HG03280 (cell line): ENCODE results near the gene TTLL5.

Experiments used
- ATAC-seq: cut with Tn5 transposase; IDR thresholded peaks from one replicate; pipeline ENCODE4 v1.9.1; 2021; ENCODE audit warnings: mild to moderate bottlenecking, moderate library complexity; ENCODE audit not compliant: unreplicated experiment

Gene TTLL5

DNA sequence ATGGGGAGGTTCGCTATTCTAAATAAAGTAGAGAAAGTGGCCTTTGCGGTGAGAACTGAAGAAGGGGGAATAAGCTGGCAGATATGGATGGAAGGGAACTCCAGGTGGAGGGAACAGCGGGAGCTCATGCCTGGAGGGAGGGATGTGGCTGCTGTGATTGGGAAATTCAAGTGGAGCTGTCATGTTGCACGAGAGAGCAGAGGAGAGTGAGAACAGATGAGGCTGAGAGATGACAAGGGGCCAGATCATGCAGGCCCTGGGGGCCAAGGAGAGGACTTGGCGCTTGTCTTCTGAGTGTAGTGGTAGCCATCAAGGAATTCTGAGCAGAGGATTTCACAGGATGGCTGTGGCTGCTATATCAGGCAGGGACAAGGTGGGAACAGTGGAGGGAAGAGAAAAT lies 285.7 kb downstream of the TTLL5 start:
- ATAC-seq, result no peak

DNA sequence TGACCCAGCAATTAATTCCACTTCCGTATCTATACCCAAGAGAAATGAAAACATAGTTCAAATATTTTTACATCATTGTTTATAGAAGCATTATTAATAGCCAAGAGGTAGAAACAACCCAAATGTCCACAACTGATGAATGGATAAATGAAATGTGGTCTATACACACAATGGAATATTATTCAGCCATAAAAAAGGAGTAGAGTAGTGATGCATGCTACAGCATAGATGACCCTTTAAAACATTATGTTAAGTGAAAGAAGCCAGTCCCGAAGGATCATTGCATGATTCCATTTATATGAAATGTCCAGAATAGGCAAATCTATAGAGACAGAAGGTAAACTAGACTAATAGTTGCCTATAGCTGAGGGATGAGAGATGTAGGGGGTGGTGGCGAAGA lies 291.4 kb downstream of the TTLL5 start:
- ATAC-seq, result no peak

DNA sequence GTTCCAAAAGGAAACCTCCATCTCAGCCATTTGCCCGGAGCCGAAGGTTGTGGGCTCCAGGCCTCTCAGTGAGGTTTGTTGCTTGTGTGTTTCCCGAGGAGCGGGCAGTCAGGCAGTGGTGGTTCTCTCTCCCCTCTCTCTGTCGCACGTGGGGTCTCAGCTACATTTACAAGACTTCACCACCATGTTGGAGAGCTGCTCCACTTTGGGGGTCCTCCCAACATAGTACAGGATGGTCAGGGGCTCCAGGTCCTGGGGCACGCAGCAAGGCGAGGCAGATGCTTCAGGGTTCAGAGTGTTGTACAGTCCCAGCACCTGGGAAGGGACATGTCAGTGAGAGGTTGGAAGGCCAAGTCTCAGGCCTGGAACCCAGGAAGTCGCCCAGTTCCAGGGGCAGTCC lies 298.0 kb downstream of the TTLL5 start:
- no peak for ATAC-seq

DNA sequence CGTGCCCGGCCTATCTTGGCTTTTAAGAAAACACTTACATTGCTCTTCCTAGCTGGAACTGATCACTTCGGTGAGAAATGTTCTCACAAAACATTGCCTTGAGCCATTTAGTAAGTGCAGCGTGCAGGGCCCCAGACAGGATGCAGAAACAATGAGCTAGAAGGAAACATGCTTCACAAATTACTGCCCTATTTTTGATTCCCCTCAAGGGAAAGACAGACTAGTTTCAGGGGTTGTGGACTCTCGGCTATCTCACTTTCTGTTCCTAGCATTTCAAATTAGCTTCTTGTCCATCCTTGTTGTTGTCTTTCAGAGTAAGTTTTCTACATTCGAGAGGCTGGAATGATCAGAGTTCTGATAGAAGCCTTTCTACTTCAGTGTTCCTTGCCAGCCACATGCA lies 299.2 kb downstream of the TTLL5 start:
- ATAC-seq, result no peak

DNA sequence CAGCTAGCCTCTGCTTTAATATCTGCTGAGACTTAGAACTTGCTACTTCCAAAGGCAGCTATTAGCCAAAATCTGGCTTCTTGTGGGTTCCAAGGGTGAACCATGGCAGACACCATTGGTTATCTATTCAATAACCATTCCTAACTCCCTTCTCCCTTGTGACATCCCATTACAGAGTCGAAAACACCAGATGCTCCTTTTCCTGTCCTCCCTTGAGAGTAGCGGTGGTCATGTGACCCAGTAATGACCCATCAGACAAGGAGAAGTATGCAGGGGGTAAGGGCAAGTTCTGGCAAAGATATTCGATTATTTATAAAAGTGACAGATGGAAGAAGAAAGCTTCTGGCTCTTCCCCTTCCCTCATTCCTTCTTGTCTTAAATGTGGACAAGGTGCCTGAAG lies 300.6 kb downstream of the TTLL5 start:
- no peak for ATAC-seq

DNA sequence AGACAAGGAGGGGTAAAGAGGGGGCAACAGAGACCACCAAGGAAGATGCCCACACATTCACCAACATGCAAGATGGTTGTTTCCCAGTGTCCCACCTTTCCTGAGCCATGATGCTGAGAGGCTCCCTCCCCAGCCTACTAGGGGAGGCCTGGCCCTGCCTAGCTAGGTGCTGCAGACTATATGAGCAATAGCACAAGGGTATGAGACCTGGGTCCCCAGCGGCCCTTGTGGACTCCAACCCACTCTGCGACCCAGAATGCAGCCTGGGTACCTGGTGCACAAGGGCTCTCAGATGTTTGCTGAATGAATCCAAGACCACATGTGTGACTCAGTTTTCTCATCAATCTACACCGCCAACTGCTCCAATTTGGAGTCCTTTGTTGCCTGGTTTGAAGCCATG lies 306.8 kb downstream of the TTLL5 start:
- ATAC-seq, result no peak

DNA sequence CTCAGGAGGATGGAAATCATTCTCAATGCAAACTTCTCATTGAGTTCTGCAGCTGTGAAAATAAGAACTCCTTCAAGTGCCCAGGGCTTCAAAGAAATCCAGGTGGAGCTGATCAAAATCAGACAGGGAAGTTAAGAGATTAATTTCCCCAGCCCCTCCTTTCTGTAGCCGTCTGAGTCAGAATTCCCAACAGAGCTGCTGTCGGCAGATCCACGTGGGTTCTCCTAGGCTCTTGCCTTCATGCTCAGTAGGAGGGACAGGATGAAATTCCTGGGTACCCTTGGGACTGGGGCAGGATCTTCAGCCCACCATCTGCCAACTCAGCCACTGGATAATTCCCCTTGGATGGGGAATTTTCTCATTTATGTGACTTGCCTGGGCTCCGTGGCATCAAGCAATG lies 307.4 kb downstream of the TTLL5 start:
- ATAC-seq, result no peak

DNA sequence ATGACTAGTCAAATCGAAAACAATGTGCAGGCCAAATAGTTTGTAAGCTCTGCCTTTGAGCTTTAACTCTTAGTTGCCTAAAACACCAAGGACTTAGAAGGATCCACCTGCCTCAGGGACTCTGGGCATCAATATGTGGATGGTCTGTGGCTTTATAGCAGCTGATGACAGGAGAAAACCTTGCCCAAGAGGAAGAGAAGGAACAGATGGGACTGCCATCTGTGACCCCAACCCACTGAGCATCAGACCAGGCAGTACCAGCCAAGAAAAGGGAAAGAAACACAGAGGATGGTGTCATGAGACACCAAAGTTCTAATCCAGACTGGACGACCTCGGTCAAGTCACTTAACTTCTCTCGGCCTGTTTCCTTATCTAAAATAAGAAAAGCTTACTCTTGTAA lies 308.1 kb downstream of the TTLL5 start:
- ATAC-seq, result no peak

DNA sequence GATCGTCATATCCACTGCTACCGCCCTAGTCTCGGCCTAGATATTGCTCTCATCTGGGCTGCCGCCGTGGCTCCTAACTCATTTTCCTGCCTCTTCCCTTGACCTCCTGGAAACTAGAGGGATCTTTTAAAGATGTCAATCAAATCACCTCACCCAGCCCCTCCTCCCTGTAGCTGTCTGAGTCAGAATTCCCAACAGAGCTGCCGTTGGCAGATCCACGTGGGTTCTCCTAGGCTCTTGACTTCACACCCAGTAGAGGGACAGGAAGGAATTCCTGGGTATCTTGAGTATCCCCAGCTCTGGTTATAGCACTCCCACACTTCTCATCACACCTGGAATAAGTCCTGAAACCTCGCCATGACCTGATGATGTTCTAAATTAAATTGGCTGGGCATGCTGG lies 308.8 kb downstream of the TTLL5 start:
- ATAC-seq, result no peak

DNA sequence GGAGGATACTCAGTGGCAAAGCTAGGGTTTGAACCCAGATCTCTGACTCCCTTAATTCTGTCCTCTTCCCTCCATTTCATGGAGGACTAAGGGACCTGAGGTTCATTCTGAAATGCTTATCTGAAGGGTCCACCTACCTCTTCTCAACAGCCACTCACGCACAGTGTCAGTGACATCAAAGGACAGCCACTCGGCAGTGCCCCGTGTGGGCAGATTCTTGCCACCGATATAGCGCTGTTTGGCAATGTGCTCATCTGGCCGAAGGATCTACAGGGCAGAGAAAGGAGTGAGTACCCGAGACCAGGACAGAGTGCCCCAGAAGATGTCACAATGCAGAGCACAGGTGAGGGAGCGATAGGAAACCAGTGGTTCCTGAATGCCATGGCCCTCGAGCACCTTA lies 309.9 kb downstream of the TTLL5 start:
- no peak for ATAC-seq

DNA sequence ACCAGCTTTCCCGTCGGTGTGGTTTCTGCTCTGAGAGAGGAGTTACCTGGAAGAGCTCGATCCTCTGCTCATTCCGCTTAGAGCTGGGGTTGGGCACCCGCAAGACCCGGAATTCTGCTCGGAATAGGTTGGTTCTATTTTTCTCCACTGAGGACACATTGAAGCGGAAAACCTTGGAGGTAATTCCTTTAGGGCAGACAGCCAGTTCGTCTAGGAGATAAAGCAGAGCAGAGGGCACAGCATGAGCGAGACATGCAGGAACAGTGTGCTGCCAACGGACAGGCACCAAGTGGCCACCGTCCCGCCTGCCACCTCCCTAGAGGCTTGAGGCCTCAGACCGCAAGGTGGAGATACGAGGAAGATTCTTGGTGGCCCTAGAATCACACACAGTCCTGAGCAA lies 310.5 kb downstream of the TTLL5 start:
- ATAC-seq, result no peak

DNA sequence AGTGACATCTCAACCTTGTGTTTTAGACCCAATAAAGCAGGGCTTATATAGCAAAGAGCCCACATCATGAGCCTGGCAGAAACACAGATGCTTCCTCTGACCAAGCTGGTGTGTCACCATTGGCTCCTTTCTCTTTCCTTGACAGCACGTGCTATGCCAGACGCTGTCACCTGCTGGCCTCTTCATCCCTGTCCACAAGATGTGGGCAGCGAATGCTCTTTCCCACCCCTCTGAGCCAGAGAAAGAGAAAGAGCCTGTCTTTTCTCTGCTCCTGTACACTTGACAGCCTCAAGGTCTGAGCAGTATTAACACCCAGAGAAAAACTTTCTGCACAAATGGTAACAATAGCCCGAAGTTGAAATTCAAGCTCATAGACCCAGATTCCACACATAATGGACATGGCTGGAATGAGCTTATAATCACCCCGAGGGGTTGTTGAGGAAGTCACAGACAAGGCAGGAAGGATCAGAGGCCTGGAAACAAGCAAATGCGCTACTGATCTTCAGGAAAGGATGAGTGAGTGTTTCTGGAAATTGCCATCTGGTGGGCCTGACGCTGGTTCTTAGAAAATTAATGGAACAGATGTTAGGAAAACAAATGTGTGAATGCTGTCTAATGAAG lies 311.9 kb downstream of the TTLL5 start:
- ATAC-seq, result no peak

DNA sequence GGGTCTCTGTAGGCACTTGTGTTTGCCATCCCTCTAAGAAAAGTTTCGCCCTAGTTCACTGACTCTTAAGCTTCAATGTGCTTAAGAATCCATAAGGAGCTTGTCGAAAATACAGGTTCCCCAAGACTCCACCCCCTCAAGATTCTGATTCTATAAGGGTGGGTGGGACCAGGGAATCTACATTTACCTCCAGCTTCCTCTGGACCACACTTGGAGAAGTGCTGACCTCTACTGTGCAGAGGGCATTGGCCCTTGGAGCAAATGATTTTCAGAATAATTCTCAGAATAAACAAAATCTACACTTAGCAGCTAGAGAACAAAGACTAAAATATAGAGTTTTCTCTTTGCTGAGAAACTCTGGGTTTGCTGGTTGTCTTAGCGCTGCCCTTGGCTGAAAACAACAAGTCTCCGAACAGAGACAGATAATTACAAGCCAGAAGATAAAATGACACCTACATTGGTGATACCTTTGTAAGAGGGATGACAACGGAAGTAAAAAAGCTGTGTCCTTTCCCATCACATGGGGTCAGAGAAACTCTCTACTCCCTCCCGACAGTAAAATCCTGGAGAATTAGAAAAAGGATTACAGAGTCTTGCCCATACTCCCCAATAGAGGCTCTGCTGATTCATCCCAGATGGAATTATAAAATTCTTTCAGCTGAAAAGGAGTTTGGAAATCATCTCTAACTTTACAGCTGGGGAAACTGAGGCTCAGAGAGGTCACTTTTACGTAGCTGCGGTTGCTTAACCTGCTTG lies 316.0 kb downstream of the TTLL5 start:
- no peak for ATAC-seq

DNA sequence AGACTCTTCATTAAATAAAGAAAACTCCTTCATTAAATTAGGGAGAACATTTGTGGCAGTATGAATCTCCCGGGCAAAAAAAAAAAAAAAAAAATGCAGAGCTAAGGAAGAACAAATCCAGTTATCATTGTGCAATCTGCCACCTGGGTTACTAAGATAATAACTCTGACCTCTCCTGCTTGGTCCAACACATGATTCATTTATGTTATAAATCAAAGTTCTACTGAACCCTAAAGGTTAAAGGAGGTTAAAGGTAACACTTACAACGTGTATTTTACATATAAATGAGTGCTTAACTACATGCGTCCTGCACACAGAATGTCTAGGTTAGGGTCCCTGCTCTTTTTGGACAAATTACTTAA lies 316.5 kb downstream of the TTLL5 start:
- no peak for ATAC-seq

DNA sequence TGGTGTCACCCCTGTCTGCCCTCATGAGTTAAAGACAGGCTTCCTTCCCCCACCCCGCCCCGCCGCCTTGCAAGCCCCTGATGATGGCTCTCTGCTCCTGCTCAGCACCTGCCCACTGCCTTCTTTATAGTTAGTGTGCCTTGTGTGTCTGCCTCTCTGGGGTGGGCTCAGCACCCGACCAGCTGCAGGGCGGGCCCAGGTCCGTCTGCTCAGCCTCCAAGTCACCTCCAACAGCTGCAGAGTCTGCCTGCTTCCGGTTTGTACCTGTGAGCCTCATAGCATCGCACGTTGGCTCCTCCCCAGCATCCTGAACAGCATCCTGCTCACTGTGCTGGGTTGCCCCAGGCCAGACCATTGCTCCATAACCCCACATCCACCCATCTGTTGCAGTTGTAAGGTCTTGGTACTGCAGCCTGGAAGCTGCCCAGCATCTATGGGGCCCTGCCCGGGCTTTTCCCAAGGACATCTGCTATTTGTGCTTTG lies 317.2 kb downstream of the TTLL5 start:
- no peak for ATAC-seq

DNA sequence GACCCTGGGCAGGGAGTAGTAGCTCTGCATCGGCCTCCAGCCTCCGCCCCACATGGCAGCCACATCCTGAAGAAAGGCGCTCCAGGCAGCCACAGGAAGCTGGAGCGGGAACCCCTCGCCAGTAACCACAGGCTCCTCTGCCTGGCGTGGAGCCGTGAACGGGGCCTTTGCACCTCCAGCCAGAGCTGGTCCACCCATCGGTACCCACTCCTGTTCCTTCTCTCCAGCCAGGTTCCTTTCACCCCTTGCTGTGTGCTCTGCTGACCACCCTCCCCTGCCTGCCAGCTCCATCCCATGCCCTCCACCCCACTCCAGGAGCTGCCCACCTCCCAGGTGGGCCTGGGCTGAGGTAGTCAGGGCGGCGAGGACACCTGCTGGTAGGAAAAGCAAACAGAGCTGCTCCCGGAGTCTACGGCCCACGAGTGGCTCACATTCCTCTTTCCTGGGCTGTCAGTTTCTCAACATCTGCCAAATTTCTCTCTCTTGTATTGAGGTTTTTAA lies 318.1 kb downstream of the TTLL5 start:
- no peak for ATAC-seq

DNA sequence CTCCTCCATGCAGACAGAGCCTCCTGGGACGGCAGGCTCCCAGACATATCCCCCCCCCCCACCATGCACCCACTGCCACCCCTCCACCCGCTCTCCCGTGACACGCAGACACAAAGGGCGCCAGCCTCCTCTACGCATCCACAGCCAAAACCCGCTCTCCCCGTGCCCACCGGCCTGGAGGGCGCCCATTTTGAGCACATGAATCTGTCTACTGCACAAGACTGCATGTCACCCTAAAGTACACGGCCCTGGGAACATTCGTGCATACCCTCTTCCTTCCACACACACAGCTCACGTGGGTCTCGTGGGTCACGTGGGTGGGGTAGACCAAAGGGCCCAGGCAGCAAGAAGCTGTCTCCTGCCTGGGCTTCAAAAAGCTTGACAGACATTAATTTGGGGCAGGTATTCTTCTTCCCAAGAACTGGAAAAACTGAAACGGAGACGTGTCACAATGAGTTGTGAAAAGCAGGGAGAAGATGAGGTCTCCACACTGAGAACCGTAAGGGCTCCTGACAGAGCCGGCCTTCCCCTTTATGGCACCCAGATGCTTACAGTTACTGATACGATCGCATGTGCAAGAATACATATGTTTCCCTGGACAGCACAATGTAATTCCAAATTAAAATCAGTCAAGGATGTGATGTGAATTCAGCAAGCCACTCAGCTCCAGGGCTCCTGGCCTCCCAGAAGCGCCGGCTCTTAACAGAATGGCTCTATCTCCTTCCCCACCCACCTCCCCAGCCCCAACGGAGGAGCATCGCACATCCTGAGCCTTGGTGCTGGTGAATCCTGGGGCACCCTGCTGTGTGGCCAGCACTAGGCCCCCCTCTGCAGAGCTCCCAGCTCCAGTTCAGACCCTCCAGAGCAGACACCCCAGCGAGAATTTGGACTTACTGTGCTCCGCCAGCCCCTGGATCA lies 318.9 kb downstream of the TTLL5 start:
- ATAC-seq, result no peak

DNA sequence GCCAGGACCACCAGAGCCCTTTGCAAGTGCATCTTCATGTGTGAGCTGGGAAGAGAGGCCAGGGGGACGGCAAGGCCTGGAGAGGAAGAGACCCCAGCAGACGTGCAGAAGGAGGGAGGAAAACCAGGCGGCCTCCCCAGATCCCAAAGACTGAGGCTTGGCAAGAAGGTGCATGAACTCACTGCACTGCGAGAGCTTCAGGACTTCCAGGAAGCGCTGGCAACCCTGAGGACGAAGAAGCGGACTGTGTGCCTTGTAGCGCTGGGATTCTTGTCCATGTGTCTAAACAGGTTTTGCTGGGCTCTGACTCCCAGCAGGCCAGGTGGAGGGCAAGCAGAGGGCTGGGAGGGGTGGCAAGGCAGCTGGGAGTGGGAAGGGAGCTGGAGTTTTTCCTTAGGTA lies 319.8 kb downstream of the TTLL5 start:
- ATAC-seq, result no peak

DNA sequence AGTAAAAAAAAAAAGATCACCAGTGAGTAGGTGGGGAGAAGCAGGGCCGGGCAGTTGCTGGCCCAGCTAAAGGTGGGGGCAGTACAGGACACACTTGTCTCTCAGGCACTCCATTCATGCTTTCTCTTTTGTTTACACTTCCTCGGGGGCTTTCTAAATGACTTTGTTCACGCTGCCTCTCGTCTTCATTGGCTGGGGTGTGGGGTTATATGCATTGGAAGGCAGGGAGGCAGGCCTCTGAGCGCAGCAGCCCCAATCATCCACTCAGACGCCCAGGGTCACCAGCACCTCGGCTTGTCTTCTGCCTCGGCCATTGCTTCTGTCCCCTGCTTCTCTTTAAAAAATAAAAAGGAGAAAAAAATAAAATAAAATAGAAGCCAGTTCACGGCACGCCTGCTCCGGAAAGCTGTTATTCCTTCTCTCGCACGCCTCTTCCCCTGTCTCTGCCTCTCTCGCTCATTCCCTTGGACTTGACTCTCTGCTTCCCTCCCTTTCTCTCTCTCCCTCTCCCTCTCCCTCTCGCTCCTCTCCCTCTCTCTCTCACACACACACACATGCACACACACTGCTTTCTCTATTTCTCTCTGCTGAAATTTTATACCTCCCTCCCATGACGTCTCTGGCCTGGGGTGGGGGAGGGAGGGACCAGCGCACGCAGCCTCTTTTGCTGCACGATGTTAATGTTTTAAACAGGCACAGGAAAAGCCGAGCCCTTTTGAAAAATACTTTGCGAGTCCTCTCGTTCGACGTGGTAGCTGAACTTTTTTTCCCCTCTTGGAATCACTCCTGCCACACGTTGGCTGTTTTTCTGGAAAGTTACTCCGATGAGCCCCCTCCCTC lies 320.6 kb downstream of the TTLL5 start, which contains the start of gene TGFB3:
Gene TGFB3, minus strand, starts transcription at position 570 of the 840 bp plus-strand sequence. CDS start 1,102 bp downstream, outside the sequence.
- peak; percentile 39 for ATAC-seq

DNA sequence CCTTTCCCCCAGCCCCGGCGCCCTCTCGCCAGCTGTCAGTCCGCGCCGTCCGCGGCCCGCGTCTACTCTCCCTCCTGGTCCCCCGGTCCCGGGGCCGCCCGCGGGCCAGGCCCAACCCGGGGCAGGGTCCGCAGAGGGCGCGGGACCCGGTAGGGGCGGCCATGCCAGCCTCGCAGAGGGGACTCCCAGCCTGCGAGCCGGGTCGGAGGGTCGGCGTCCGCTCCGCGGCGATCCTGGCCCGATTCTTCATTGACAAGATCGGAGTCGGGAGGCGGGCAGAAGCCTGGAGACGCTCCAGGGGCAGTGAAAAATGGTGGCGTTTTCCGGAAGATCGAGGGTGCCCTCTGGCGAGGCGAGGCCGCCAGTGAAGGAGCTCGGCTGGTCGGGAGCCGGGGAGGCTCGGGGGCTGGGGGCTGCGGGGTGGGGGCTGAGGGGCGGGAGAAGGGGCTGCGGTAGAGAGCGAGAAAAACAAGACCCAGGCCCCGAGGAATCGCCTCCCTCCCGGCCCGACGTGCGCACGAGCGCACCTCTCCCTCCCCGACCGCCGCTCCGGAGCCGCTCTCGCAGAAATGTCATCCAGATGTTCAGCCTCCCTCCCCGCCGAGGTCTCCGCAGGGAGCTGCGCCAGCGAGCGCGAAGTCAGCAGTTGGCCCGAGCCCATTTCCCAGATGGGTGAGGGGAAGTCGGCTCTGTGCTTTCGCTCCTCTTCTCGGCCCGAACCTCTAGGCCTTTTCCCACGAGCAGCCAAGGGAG lies 321.4 kb downstream of the TTLL5 start:
- ATAC-seq, result peak; percentile 50
